Measurements from ENCODE around the gene LUC7L.
"Not testable (repeated sequence)": the region's sequence is repeated elsewhere in the genome, so short reads cannot be mapped to it uniquely, and the experiment has no call there.

Gene LUC7L

GRCh38 chr16:263944-264343 lies 34.7 kb upstream of the LUC7L start:
- no peak for DNase-seq (ENCODE audit: low read depth)

DNA sequence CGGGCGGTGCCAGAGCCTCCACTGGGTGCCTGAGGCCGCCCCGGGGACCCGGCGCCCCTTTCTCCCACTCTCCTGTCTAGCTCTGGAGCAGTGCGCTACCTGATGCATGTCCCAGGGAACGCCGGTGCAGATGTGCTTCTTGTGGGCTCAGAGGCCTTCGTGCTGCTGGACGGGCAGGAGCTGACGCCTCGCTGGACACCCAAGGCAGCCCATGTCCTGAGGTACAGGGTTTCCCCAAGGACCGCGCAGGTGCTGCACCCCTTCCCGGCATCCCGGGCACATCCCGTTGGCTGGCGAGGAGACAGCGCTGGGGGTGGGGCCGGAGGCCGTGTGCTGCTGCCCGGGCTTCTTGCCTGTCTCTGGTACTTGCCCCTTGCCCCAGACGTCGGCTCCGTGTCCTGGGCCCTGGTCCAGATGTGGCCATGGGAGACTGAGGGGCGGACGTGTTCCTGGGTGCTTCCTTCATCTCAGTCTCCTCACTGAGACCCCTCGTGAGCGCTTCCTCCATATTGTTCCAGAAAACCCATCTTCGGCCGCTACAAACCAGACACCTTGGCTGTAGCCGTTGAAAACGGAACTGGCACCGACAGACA lies 34.0 kb upstream of the LUC7L start:
- DNase-seq (ENCODE audit: low read depth) = no peak

DNA sequence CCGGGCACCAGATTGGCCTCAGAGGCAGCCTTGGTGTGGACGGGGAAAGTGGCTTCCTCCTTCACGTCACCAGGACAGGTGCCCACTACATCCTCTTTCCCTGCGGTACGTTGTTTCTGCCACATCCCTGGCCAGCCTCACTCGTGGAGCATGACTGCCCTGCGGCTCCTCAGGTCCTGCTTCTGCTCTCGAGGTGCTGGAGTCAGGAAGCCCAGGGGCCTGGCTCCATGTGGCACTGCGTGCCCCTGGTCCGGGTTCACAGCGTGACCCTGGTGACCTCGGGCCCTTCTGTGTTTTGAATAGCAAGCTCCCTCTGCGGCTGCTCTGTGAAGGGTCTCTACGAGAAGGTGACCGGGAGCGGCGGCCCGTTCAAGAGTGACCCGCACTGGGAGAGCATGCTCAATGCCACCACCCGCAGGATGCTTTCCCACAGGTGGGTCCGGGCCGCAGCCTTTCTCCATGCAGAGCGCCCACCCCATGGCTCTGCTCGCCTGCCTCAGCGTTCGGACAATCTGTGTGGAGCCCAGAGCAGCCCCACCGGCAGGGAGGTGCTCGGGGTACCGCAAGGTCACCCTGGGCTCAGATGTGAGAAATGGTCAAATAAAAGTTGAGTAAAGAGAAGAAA lies 33.0 kb upstream of the LUC7L start:
- DNase-seq (ENCODE audit: low read depth) = no peak

DNA sequence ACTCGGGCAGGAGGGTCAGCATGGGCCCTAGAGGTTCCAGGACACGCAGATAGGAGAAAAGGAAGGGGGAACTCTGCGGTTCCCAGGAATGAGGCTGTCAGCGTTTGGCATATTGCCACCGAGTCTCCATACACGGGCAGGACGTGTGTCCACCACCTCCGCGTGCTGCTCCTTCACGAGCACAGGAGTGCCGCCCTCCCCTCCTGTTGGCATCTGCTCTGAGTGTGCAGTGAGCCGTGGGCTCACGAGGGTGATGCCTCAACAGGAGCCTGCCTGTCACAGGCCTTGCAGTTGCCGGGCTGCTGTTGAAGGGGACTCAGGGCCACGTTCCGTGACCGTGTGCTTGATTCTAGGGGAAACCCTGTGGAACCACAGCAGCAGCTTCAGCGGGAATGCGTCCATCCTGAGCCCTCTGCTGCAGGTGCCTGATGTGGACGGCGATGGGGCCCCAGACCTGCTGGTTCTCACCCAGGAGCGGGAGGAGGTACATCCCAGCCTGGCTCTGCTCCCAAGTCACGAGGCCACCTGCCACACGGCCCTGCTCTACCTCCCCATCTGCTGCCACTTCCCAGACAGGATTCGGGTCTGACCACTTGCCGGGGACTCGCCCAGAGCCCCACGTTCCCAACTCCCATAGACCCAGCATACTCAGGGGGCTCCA lies 31.9 kb upstream of the LUC7L start:
- DNase-seq (ENCODE audit: low read depth) = no peak

DNA sequence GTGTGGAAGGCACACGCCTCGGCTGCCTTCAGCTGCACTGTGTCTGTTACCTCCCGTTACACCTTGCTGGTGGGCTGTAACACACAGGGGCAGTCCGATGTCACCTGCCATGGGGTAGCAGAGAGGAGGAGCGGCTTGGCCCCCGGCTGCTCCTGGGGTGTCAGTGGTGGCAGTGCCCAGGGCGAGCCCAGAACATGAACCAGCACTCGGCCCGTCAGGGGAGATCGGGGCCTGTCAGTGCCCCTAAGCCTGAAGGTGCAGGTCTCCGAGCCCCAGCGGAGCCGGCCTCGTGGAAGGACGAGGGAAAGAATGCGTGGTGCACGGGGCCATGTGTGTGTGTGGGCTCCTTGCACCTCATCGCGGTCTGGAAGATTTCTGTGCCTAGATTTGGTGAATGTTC lies 31.1 kb upstream of the LUC7L start:
- no peak for DNase-seq (ENCODE audit: low read depth)

- DNase-seq (ENCODE audit: low read depth) = no peak
Measured at GRCh38 chr16:259814-260253, 30.6 kb upstream of the LUC7L start.

- no peak for DNase-seq (ENCODE audit: low read depth)
Measured at GRCh38 chr16:259226-259625, 30.0 kb upstream of the LUC7L start.

- DNase-seq (ENCODE audit: low read depth) = not testable (repeated sequence)
Measured at GRCh38 chr16:258091-258490, 28.8 kb upstream of the LUC7L start.

- DNase-seq (ENCODE audit: low read depth) = no peak
Measured at GRCh38 chr16:255183-255582, 25.9 kb upstream of the LUC7L start.

DNA sequence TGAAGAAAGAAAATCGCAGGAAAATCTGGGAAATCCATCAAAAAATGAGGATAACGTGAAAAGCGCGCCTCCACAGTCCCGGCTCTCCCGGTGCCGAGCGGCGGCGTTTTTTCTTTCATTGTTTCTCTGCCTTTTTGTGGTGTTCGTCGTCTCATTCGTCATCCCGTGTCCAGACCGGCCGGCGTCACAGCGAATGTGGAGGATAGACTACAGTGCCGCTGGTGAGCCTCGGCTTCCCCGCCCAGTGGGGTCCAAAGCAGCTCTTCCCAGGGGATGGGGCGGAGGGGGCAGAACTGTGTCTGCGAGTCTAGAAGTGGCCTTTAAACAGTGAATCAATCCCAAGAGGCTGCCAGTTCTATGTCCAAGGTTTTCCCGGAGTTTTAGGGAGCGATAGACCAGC lies 25.2 kb upstream of the LUC7L start:
- no peak for DNase-seq (ENCODE audit: low read depth)

DNA sequence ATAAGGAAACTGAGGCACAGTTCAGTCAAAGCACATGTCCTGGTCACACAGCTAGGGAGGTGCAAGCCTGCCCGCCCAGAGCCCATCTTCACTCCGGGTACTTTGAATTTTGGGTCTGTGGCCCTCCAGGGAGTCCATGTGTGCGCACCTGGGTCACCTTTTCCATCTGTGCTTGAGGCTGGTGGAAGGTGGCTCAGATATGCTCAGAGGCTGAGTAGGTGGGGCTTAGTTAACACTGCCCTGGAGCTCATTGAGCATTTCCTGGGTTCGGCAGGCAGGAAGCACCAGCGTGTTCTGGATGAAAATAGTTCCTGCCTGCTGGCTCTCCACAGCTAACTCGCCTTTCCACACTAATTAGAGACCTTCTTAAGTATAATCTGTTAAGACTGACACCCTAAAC lies 24.6 kb upstream of the LUC7L start:
- no peak for DNase-seq (ENCODE audit: low read depth)

DNA sequence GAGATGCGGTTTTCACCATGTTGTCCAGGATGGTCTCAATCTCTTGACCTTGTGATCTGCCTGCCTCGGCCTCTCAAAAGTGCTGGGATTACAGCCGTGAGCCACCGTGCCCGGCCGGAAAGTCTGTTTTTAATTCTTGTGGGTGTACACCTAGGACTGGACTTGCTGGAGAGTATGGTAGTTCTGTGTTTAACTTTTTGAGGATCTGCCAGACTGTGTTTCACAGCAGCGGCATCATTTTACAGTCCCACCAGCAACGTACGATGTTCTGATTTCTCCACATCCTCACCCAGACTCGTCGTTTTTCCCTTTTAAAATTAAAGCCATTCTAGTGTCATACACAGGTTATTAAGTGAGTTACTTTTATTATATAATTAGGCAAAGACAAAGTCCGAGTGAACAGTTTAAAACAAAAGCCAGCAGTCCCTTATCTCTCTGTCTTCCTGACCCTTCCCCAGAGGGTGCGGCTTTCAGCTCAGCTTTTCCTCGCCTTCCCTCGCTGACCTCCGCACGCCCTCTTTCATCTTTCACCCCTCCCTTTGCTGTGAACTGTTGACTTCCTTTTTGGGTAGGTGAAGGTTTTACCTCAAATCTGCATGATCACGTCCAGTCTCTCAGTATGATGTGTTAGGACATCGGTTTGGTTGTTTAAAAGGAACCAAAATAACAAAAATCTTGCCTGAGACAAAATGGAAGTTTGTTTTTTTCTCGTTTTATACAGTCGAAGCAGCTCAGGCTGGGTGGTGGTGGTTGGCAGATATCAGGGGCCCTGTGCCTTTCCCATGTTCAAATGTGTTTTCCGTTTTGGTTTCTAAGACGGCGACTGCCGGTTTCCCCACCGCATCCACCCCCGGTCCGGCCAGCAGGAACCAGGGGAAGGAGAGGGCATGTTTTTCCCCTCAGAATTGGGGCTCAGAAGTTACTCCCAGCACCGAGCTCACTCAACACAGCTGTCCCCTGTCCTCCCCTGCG lies 23.4 kb upstream of the LUC7L start:
- no peak for DNase-seq (ENCODE audit: low read depth)

DNA sequence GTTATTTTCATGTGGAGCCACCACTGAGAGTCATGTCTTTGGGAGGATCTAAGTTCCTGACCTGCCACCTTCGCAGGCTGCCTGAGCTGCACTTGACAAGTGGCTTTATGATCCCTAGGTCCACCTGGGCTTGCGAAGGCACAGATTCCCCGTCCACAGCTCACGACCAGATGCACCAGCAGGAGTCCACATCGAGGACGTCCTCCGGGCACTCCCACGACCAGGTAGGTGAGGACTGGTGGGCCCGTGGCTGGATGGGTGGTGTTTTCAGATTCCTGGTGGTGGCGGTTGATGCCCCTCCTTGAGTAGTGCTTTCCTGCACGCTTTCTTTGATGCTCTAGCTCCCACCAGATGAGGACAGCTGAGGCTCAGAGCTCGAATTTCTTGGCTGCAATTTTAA lies 20.2 kb upstream of the LUC7L start:
- DNase-seq (ENCODE audit: low read depth) = no peak

- DNase-seq (ENCODE audit: low read depth) = no peak
Measured at GRCh38 chr16:247027-247426, 17.8 kb upstream of the LUC7L start.

GRCh38 chr16:245105-245504 lies 15.9 kb upstream of the LUC7L start:
- no peak for DNase-seq (ENCODE audit: low read depth)

- no peak for DNase-seq (ENCODE audit: low read depth)
Measured at GRCh38 chr16:243348-243747, 14.1 kb upstream of the LUC7L start.

- DNase-seq (ENCODE audit: low read depth) = no peak
Measured at GRCh38 chr16:242281-242680, 13.0 kb upstream of the LUC7L start.

GRCh38 chr16:240559-240958 lies 11.3 kb upstream of the LUC7L start:
- no peak for DNase-seq (ENCODE audit: low read depth)

DNA sequence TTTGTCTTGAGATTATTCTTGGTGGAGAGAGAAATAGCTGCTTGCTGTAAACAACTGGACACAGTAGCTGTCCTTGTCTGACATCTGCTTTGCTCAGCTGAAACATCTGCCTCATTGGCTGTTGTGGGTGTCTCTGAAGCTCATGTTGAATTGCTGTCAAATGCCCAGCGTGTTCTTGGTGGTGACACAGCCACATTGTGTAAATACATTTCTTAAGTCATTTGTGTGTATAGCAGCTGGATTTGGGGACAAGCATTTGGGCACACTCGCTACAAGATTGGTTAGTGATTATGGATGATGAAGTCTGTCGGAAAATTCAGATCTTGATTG lies 10.7 kb upstream of the LUC7L start:
- no peak for DNase-seq (ENCODE audit: low read depth)

- peak; percentile 79 for DNase-seq (ENCODE audit: low read depth)
Measured at GRCh38 chr16:234468-235305, 5.4 kb upstream of the LUC7L start, which contains the start of gene FAM234A. FAM234A (plus strand) TSS chr16:234821; CDS start chr16:254414, 19,593 bp downstream.

DNA sequence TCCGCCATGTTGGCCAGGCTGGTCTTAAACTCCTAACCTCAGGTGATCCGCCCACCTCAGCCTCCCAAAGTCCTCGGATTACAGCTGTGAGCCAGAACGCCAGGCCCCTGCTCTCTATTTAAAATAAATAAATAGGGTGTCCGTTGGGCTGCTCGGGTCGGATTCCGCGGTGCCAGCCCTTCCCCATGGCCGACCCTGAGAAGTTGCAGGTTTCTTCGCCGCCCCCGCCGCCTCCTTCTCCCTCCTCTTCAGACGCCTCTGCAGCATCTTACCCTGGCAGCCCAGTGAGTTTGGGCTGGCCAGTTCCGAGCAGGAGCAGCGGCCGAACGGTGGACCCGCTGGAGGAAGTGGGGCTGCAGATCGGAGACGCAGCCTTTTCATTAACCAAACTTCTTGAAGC lies 1.7 kb upstream of the LUC7L start:
- no peak for DNase-seq (ENCODE audit: low read depth)

DNA sequence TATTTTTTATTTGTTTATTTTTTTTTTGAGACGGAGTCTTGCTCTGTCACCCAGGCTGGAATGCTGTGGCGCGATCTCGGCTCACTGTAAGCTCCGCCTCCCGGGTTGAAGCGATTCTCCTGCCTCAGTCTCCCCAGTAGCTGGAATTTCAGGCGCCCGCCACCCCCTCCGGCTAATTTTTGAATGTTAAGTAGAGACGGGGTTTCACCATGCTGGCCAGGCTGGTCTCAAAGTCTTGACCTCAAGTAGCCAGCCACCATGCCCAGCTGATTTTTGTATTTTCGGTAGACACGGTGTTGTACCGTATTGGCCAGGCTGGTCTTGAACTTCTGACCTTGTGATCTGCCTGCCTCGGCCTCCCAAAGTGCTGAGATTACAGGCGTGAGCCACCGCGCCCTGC lies 1.1 kb upstream of the LUC7L start:
- not testable (repeated sequence) for DNase-seq (ENCODE audit: low read depth)
